Measurements from ENCODE around the gene SLC17A9. TPM values are rescaled to one million over a fixed set of nuclear protein-coding genes. Genes with fewer than 3 reads are reported as not detected.

Gene SLC17A9
- total RNA-seq, 1 donor from 2014 or later: 19.5 TPM

DNA sequence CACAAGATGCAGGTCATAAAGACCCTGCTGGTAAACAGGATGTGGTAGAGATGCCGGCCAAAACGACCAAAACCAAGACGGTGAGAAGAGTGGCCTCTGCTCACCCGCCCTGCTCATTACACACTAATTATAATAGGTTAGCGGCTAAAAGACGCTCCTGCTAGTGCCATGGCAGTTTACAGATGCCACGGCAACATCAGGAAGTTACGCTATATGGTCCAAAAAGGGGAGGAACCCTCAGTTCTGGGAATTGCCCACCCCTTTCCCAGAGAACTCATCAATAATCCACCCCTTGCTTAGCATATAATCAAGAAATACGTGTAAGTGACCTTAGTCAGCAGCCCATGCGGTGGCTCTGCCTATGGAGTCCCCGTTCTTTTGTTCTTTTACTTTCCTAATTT lies 36.7 kb downstream of the SLC17A9 start:
- DNase-seq (ENCODE audit: low read depth): no peak
- TF ChIP-seq, protein P1, sequence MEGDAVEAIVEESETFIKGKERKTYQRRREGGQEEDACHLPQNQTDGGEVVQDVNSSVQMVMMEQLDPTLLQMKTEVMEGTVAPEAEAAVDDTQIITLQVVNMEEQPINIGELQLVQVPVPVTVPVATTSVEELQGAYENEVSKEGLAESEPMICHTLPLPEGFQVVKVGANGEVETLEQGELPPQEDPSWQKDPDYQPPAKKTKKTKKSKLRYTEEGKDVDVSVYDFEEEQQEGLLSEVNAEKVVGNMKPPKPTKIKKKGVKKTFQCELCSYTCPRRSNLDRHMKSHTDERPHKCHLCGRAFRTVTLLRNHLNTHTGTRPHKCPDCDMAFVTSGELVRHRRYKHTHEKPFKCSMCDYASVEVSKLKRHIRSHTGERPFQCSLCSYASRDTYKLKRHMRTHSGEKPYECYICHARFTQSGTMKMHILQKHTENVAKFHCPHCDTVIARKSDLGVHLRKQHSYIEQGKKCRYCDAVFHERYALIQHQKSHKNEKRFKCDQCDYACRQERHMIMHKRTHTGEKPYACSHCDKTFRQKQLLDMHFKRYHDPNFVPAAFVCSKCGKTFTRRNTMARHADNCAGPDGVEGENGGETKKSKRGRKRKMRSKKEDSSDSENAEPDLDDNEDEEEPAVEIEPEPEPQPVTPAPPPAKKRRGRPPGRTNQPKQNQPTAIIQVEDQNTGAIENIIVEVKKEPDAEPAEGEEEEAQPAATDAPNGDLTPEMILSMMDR (conservative IDR thresholded peaks at IDR 0.05; ENCODE audit: low read depth, low read length): no peak
- no peak overlapping the region for H3K4me3 ChIP-seq (ENCODE audit: low read depth, low read length)

DNA sequence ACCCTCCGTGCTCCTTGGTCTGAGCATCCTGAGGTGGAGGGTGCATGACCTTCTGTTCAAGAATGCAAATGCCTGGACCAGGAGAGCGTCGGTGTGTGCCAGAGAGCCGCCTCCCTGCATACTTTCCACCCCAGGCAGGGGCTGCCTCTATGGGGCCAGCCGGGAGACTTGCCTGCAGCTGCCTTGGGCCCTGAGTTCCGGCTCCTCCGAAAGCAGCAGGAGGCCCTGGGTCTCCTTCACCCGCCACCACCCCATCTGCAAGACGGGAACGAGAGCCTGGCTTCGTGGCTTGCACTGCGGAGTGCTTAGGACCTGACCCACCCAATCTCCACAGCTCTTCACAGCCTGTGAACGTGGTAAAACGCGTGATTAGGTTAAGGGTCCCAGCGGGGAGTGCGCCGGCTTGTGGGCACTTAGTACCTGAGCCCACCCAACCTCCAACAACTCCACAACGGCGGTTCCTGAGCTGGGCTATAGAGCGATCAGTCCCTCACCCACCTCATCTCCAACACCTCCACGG lies 37.9 kb downstream of the SLC17A9 start:
- TF ChIP-seq, protein P1 (conservative IDR thresholded peaks at IDR 0.05; ENCODE audit: low read depth, low read length): no peak

DNA sequence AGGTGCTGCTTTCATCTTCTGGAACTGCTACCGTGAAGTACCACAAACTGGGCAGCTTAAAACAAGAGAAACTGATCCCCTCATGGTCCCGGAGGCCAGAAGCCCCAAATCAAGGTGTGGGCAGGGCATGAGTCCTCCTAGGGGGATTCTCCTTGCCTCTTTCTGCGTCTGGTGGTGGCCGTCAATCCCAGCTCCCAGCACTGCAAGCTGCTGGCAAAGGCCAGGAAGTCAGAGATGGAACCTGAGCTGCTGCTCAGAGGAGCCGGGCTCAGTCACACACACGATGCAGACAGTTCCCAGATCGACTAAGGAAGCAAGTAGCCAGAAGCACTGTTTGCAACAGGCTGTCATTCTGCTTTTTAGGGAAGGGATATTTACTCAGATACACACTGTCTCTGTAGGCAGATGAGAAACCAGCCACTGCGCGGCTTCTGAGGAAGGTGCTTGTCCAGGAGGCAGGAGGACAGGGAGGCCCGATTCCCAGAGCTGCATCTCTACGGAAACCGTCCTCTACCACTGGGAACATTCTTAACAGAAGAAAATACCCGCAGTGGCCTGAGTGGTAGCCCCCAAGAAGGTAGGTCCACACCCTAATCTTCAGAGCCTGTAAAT lies 38.8 kb downstream of the SLC17A9 start:
- no peak overlapping the region for H3K4me3 ChIP-seq (ENCODE audit: low read depth, low read length)
- TF ChIP-seq, protein P1 (conservative IDR thresholded peaks at IDR 0.05; ENCODE audit: low read depth, low read length): no peak
- DNase-seq (ENCODE audit: low read depth): no peak

More for the DNA sequence above, 37.9 kb downstream of the SLC17A9 start:
- no peak for DNase-seq (ENCODE audit: low read depth)
- no peak overlapping the region for H3K4me3 ChIP-seq (ENCODE audit: low read depth, low read length)

- DNase-seq (ENCODE audit: low read depth): no peak
- TF ChIP-seq, protein P1 (conservative IDR thresholded peaks at IDR 0.05; ENCODE audit: low read depth, low read length): no peak
- no peak overlapping the region for H3K4me3 ChIP-seq (ENCODE audit: low read depth, low read length)
These were observed 39.4 kb downstream of the SLC17A9 start for GRCh38 chr20:62991863-62992262.

DNA sequence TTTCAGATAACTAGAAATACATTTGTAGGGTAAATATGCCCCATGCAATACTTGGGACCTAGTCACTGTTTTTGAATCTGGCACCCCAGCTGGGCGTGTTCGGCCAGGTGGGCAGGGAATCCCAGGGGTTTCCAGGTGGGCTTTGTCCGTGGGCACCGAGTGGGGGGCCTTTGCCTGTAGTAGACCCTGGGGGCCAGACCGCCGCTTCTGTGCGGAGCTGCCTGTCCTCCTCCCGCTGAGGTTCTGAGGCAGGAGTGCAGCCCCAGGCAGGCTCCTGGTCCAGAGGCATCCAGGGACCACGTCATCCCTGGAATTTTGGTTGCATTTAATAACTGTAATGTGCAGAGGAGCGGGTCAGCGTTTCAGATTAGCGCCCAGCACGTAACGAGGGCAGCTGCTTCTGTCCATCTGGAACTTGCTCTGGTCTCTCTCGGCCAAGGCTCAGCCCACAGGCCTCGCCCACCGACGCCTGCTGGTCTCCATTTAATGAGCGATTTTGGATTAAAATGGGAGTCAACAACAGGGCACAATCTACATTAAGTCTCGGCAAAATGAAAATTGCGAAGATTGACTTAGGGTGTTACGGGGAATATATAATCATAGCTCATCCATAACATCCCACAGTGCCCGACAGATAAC lies 41.5 kb downstream of the SLC17A9 start:
- no peak overlapping the region for H3K4me3 ChIP-seq (ENCODE audit: low read depth, low read length)
- DNase-seq (ENCODE audit: low read depth): no peak
- TF ChIP-seq, protein P1 (conservative IDR thresholded peaks at IDR 0.05; ENCODE audit: low read depth, low read length): no peak

- TF ChIP-seq, protein P1 (conservative IDR thresholded peaks at IDR 0.05; ENCODE audit: low read depth, low read length): no peak
These were observed 42.4 kb downstream of the SLC17A9 start for GRCh38 chr20:62994869-62995281.

More at GRCh38 chr20:62994869-62995281, 42.4 kb downstream of the SLC17A9 start:
- DNase-seq (ENCODE audit: low read depth): no peak
- no peak overlapping the region for H3K4me3 ChIP-seq (ENCODE audit: low read depth, low read length)

Data from epithelial cell of proximal tubule (primary cell).